Thoracic aorta (tissue), 2 donors: ENCODE results near the gene MYO15B. TPM values are rescaled to one million over a fixed set of nuclear protein-coding genes. Genes with fewer than 3 reads are reported as not detected.

ENCODE experiments used
- ATAC-seq: fragments of 150-250 bp; one replicate; pipeline ENCODE4 v1.8.0; 2017; ENCODE audit warnings: low read depth; ENCODE audit not compliant: insufficient number of reproducible peaks, low FRiP score
- DNase-seq: peaks from one replicate; pipeline ENCODE4 v3.0.0-alpha.2; 2020; ENCODE audit warnings: low spot score
- H3K27ac ChIP-seq, 2 donors: fragments of 200-600 bp; sonication (generic); 1 replicate in 1 of 2; 2 replicates in 1 of 2; pipeline ENCODE4 v1.5.1; 2016; ENCODE audit warnings: mild to moderate bottlenecking in 2 of 2, moderate library complexity in 2 of 2
- H3K27me3 ChIP-seq: fragments of 200-600 bp; sonication (generic); replicated peaks from 2 replicates; pipeline ENCODE4 v1.6.0; 2016; ENCODE audit warnings: mild to moderate bottlenecking; ENCODE audit not compliant: insufficient read depth
- H3K36me3 ChIP-seq: fragments of 200-600 bp; sonication (generic); one replicate; pipeline ENCODE4 v1.5.1; 2016
- H3K4me1 ChIP-seq, 2 donors: fragments of 200-600 bp; sonication (generic); 1 replicate in 1 of 2; 2 replicates in 1 of 2; pipeline versions ENCODE4 v1.5.1 to v1.6.0; 2016; ENCODE audit warnings: low read depth in 2 of 2, mild to moderate bottlenecking in 1 of 2; ENCODE audit not compliant: control insufficient read depth in 1 of 2
- H3K4me3 ChIP-seq: fragments of 200-600 bp; sonication (generic); 2 replicates; pipeline ENCODE4 v1.5.1; 2016; ENCODE audit warnings: mild to moderate bottlenecking
- H3K9me3 ChIP-seq: fragments of 200-600 bp; sonication (generic); 2 replicates; pipeline ENCODE4 v1.5.1; 2016
- CTCF ChIP-seq: fragments of 200-600 bp; sonication (generic); IDR thresholded peaks from one replicate; pipeline ENCODE4 v1.5.1; 2019; ENCODE audit warnings: antibody characterized with exemption
- total RNA-seq, 2 donors: library from RNA; depleted of rRNA; stranded (reverse); fragments of >200 nt; gene quantifications; one replicate each; pipeline versions ENCODE4 v1.1.0 to v1.2.3, GENCODE V29; 2016

The MYO15B gene
- total RNA-seq, 2 donors from 2014 or later, result 103 to 151 TPM

DNA sequence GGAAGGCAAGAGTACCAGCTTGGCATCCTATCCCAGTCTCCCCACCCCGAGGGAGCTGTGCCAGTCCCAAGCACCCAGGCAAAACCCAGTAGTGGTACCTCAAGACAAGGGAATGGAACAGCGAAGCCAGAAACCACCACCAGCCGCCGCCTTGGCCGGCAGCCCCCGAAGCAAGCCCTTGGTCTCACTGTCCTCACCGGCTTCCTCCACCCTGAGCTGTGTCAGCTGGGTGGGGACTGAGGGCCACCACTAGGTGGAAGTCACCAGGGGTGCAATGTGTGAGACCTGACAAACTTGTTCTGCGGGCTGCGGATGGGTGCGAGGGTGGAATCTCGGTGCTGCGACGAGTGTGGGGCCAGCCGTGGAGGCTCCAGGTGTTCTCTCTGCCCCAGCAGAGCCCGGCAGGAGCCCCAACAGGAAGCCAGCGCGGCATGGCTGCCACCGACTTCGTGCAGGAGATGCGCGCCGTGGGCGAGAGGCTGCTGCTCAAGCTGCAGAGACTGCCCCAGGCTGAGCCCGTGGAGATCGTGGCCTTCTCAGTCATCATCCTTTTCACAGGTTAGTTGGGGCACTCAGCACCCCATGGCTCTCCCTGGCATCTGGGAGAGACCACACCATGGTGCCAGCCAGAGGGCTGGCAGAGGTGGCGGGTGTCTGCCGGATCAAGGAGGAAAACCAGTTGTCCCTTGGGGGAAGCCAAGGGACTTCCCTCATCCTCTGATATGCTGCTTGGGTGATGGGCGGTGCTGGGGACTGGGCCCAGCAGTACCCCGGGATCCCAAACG lies 52.4 kb downstream of the MYO15B start:
- Histone ChIP-seq H3K4me1 (no peaks in the 10 kb centered on the region), H3K27me3 (no peaks in the 10 kb centered on the region), H3K9me3 (no peaks in the 10 kb centered on the region), H3K4me3 (no peak overlapping the region), H3K36me3 (no peaks in the 10 kb centered on the region), H3K27ac (no peak overlapping the region)
- no peak for DNase-seq
- no peak for ATAC-seq
- TF ChIP-seq CTCF, result no peak

- TF ChIP-seq CTCF, result no peak
- H3K36me3 ChIP-seq, result no peaks in the 10 kb centered on the region
- no peaks in the 10 kb centered on the region for H3K27me3 ChIP-seq
- no peak overlapping the region for H3K27ac ChIP-seq
- no peaks in the 10 kb centered on the region for H3K4me1 ChIP-seq
- no peaks in the 10 kb centered on the region for H3K9me3 ChIP-seq
- H3K4me3 ChIP-seq, result no peak overlapping the region
- ATAC-seq (no peak), DNase-seq (no peak)
Observed at GRCh38 chr17:75640556-75641119, 53.0 kb downstream of the MYO15B start.

DNA sequence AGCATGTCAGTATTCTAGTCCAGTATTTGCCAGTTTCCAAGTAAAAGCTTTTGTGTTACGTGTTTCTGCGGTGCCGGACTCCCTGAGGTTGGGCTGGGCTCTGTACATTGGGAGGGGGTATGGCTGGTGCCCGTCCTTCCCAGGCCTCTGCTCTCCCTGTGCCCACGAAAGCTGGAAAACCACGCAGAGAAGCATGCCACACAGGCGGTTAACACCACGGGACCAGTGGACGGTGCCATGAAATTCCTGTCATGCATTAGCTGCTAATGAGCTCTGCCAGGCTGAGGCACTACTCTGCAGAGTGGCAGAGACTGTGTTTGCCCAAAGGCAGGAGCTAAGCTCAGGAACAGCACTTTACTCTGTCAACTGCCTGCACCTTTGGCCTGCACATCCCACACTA lies 53.7 kb downstream of the MYO15B start:
- H3K27me3 ChIP-seq, result no peaks in the 10 kb centered on the region
- DNase-seq (no peak), ATAC-seq (no peak)
- H3K4me3 ChIP-seq, result no peak overlapping the region
- H3K4me1 ChIP-seq, result no peaks in the 10 kb centered on the region
- TF ChIP-seq CTCF, result no peak
- no peaks in the 10 kb centered on the region for H3K36me3 ChIP-seq
- H3K9me3 ChIP-seq, result no peaks in the 10 kb centered on the region
- H3K27ac ChIP-seq, result no peak overlapping the region

DNA sequence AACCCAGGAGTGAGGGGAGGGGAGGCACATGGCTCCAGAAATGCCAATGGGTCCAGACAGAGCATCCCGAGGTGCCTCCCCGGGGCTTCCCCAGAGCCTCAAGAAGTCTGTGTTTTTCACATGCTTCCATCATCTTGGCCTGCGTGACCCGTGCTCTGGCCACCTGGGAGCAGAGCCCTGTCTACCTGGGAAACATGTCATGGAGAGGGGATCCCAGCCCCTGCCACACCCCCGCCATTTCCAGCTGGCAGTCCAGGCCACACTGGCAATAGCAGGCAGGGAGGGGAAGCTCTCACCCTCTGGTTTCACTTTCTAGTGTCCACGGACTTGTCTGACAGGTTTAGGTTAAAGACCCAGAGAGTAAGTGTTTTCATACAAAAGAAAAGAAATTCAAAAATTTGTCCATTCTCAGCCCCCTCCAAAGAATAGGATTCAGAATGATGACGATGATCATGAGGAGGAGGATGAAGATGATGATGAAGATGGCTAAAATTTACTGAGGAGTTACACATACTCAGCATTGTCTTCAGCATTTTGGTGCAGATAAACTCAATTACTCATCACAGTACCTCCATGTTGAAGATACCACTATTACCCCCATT lies 54.7 kb downstream of the MYO15B start:
- Histone ChIP-seq H3K9me3 (no peaks in the 10 kb centered on the region), H3K27ac (no peak overlapping the region), H3K4me1 (no peaks in the 10 kb centered on the region), H3K36me3 (peaks cover 4% of the 10 kb centered on the region), H3K4me3 (no peak overlapping the region), H3K27me3 (no peaks in the 10 kb centered on the region)
- no peak for TF ChIP-seq CTCF
- DNase-seq (no peak), ATAC-seq (no peak)

- no peaks in the 10 kb centered on the region for H3K9me3 ChIP-seq
- H3K4me1 ChIP-seq, result no peaks in the 10 kb centered on the region
- H3K36me3 ChIP-seq, result peaks cover 6% of the 10 kb centered on the region
- ATAC-seq, result no peak
- no peak overlapping the region for H3K4me3 ChIP-seq
- H3K27ac ChIP-seq, result no peak overlapping the region
- no peak for DNase-seq
- no peaks in the 10 kb centered on the region for H3K27me3 ChIP-seq
- no peak for TF ChIP-seq CTCF
Observed at GRCh38 chr17:75642784-75643642, 55.4 kb downstream of the MYO15B start.
